ENCODE data around the gene GALNT17.

DNA sequence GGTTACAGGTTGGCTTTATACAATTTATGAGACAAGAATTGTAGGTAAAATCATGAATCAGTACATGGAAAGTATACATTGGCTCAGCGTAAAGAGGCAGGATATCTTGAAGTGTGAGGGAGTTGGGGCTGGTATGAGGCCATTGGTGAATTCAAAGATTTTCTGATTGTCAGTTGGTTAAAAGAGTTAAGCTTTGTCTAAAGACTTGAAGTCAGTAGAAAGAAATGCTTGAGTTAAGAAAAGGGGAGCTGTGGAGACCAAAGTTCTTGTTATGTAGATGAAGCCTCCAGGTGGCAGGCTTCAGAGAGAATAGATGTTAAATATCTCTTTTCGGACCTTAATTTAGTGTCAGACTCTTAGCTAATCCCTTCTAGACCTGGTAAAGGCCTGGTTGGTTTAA, 341.0 kb downstream of the GALNT17 start:
- TF ChIP-seq POLR2A (IDR thresholded peaks at IDR 0.05) (no peak), CTCF (IDR thresholded peaks at IDR 0.05) (no peak)

Measured in breast epithelium (tissue), 3 donors.